VCaP (cell line): ENCODE measurements around the gene SPAG9.
"Not testable (repeated sequence)": the region's sequence is repeated elsewhere in the genome, so short reads cannot be mapped to it uniquely, and the experiment has no call there.

ENCODE experiments used
- H3K27ac ChIP-seq: fragments of 450-650 bp; 2 replicates; pipeline ENCODE4 v1.5.1; 2017
- TF ChIP-seq, protein P1 (sequence below): fragments of 450-650 bp; conservative IDR thresholded peaks from 2 replicates; pipeline ENCODE4 v1.5.1; 2017; ENCODE audit warnings: mild to moderate bottlenecking, moderate library complexity

The SPAG9 gene

GRCh38 chr17:51115179-51115578, 5.5 kb downstream of the SPAG9 start:
- H3K27ac ChIP-seq = no peak overlapping the region

DNA sequence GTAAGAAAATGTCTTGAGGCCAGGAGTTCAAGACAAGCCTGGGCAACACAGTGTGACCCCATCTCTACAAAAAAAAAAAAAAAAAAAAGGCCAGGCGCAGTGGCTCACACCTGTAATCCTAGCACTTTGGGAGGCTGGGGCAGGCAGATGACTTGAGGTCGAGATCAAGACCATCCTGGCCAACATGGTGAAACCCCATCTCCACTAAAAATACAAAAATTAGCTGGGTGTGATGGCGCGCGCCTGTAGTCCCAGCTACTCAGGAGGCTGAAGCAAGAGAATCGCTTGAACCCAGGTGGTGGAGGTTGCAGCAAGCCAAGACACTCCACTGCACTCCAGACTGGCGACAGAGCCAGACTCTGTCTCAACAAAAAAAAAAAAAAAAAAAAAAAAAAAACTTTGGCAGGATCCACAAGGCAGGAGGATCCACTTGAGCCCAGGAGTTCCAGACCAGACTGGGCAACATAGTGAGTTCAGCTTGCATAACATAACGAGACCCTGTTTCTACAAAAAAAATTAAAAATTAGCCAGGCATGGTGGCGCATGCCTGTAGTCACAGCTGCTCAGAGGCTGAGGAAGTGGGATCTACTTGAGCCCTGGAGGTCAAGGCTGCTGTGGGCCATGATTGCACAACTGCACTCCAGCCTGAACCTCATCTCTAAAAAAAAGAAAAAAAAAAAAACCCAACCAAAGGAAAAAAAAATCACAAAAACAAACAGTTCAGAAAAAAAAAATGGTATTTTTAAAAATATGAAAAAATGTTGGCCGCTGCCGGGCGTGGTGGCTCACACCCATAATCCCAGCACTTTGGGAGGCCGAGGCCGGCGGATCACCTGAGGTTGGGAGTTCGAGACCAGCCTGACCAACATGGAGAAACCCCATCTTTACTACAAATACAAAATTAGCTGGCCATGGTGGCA, 8.1 kb downstream of the SPAG9 start:
- H3K27ac ChIP-seq = not testable (repeated sequence)

More at GRCh38 chr17:51115179-51115578, 5.5 kb downstream of the SPAG9 start:
- TF ChIP-seq, protein P1, sequence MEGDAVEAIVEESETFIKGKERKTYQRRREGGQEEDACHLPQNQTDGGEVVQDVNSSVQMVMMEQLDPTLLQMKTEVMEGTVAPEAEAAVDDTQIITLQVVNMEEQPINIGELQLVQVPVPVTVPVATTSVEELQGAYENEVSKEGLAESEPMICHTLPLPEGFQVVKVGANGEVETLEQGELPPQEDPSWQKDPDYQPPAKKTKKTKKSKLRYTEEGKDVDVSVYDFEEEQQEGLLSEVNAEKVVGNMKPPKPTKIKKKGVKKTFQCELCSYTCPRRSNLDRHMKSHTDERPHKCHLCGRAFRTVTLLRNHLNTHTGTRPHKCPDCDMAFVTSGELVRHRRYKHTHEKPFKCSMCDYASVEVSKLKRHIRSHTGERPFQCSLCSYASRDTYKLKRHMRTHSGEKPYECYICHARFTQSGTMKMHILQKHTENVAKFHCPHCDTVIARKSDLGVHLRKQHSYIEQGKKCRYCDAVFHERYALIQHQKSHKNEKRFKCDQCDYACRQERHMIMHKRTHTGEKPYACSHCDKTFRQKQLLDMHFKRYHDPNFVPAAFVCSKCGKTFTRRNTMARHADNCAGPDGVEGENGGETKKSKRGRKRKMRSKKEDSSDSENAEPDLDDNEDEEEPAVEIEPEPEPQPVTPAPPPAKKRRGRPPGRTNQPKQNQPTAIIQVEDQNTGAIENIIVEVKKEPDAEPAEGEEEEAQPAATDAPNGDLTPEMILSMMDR = no peak

DNA sequence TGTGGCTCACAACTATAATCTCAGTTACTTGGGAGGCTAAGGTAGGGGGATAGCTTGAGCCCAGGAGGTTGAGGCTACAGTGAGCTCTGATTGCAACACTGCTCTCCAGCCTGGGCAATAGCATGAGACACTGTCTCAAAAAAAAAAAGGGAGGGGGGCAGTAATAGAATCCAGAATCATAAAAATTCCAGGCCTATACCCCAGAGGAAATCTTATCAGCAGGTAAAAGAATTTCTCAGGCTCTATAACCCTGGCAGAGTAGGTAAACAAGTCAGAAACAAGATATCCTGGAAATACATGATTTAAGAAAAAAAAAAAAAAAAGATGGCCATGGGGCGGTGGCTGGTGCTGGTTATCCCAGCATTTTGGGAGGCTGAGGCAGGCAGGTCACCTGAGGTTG, 12.9 kb downstream of the SPAG9 start:
- H3K27ac ChIP-seq = peak overlapping the region; percentile 56
- TF ChIP-seq, protein P1 = no peak

DNA sequence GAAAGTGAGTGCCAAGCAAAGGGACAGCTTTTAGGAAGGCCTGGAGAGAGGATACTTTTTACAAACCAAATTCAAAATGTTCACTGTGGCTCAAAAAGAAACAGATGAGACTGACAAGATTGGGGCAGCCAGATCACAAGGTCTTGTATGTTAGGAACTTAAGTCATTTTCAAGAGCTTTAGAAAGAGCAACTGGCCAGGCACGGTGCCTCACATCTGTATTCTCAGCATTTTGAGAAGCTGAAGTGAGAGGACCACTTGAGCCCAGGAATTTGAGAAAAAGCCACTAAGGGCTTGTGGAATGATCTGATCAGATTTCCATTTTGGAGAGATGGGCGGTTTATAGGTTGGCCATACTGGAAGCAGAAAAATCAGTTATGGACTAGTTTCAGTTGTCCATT, 17.2 kb downstream of the SPAG9 start:
- no peak overlapping the region for H3K27ac ChIP-seq
- TF ChIP-seq, protein P1 = no peak

- no peak overlapping the region for H3K27ac ChIP-seq
- TF ChIP-seq, protein P1 = no peak
These were observed 17.6 kb downstream of the SPAG9 start for GRCh38 chr17:51103050-51103449.

DNA sequence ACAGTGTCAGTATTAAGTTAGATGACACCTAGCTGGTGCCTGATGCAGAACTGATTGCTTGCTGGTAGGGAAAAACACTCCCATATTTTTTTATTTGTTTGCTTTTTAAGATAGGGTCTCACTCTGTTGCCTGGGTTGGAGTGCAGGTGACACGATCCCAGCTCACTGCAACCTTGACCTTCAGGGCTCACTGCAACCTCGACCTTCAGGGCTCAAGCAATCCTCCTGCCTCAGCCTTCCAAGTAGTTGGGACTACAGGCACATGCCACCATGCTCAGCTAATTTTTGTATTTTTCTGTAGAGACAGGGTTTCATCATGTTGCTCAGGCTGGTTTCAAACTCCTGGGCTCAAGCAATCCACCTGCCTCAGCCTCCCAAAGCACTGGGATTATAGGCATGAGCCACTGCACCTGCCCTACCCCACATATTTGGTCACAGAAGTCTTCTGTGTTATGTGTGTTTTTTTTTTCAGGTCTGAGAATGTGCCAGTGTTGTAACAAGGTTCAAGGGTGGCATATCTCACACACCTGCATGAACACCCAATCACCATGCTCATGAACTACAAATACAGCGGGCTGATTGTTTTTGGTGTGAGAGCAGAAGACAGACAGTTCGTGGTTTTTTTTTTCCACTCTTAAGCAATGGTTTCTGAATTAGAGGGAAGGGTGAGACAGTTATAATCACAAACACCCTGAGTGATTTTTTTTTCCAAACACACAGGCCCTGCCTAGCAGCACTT, 22.8 kb downstream of the SPAG9 start:
- H3K27ac ChIP-seq = no peak overlapping the region
- TF ChIP-seq, protein P1 = no peak

DNA sequence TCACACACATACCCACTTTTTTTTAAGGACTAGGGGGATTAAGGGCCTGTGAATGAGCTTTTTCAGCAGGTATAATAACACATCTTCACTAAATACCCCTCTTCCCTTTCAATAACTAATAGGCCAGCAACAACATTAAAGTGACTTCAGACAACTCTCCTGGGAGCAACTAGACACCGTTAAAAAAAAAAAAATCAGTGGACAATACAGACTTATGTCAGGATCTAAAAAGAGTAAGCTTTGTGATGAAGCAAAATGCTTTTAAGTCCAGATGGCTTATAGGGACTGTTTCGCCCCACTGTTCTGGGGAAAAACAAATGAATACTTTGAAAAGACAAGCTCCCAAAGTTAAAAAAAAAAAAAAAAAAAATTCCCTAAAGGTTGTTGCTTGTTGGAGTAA, 29.0 kb downstream of the SPAG9 start:
- TF ChIP-seq, protein P1 = no peak
- no peak overlapping the region for H3K27ac ChIP-seq

- H3K27ac ChIP-seq = not testable (repeated sequence)
These were observed 31.8 kb downstream of the SPAG9 start for GRCh38 chr17:51088868-51089267.
